H1 (cell line): ENCODE measurements around the gene GTF2E1. TPM values are rescaled to one million over a fixed set of nuclear protein-coding genes. Genes with fewer than 3 reads are reported as not detected.

ENCODE experiments used
- CTCF ChIA-PET: fragments of 300-600 bp; sonication (Branson Sonifier 250); formaldehyde crosslinking; loops from one replicate; lab custom pipeline; 2021; ENCODE audit not compliant: partially characterized antibody; lab: Charles Lee
- POLR2A ChIA-PET: fragments of 300-600 bp; sonication (Branson Sonifier 250); formaldehyde crosslinking; loops from one replicate; lab custom pipeline; 2021; ENCODE audit warnings: inconsistent platforms; ENCODE audit not compliant: partially characterized antibody; lab: Charles Lee
- DNase-seq, 2 experiments: peaks; one replicate each; pipeline versions ENCODE4 v3.0.0 to v3.0.0-alpha.2; 2010 to 2022; ENCODE audit warnings: low spot score in 2 of 2, low read depth in 1 of 2, mixed read lengths in 1 of 2
- FAIRE-seq: peaks from 2 replicates; lab custom pipeline; 2011; peaks lifted over from hg19 to GRCh38; lab: Jason Lieb, UNC
- H2AFZ ChIP-seq: 2 replicates; pipeline ENCODE4 v1.8.1; 2012; ENCODE audit warnings: low read length, inconsistent platforms
- H2AK5ac ChIP-seq: 2 replicates; pipeline ENCODE4 v1.6.1; 2013; ENCODE audit warnings: low read depth, low read length
- H2BK120ac ChIP-seq: replicated peaks from 2 replicates; pipeline ENCODE3; 2013; ENCODE audit warnings: low read depth, low read length, inconsistent platforms
- H2BK12ac ChIP-seq: 2 replicates; pipeline ENCODE4 v1.6.1; 2013; ENCODE audit warnings: low read depth, low read length
- H2BK15ac ChIP-seq: 2 replicates; pipeline ENCODE4 v1.6.1; 2013; ENCODE audit warnings: low read length
- H2BK20ac ChIP-seq: 2 replicates; pipeline ENCODE4 v1.6.1; 2013; ENCODE audit warnings: low read length
- H2BK5ac ChIP-seq: 2 replicates; pipeline ENCODE4 v1.6.1; 2013; ENCODE audit warnings: low read depth, low read length
- H3K14ac ChIP-seq: 2 replicates; pipeline ENCODE4 v1.6.1; 2013; ENCODE audit warnings: inconsistent platforms; ENCODE audit not compliant: insufficient read length
- H3K18ac ChIP-seq: 2 replicates; pipeline ENCODE4 v1.6.1; 2013; ENCODE audit warnings: low read length; ENCODE audit errors: extremely low read depth
- H3K23ac ChIP-seq: 2 replicates; pipeline ENCODE4 v1.6.1; 2013; ENCODE audit warnings: inconsistent platforms; ENCODE audit not compliant: insufficient read length
- H3K23me2 ChIP-seq: 2 replicates; pipeline ENCODE4 v1.6.1; 2013; ENCODE audit warnings: low read depth, low read length
- H3K27ac ChIP-seq: 2 replicates; pipeline ENCODE4 v1.6.1; 2011; ENCODE audit warnings: low read depth, low read length, inconsistent platforms
- H3K27me3 ChIP-seq, 4 experiments: replicated peaks in 1 of 4; 1 replicate in 1 of 4; 2 replicates in 3 of 4; pipeline versions ENCODE4 v1.6.1 to v1.8.1; 2011 to 2013; ENCODE audit warnings: low read length in 3 of 4, mild to moderate bottlenecking in 3 of 4, inconsistent platforms in 2 of 4, mixed read lengths in 2 of 4, moderate library complexity in 1 of 4; ENCODE audit not compliant: control insufficient read depth in 3 of 4, insufficient read depth in 3 of 4; ENCODE audit errors: extremely low read depth in 1 of 4
- H3K36me3 ChIP-seq, 4 experiments: 2 replicates each; pipeline versions ENCODE4 v1.6.1 to v1.8.1; 2011 to 2013; ENCODE audit warnings: mild to moderate bottlenecking in 4 of 4, low read length in 3 of 4, moderate library complexity in 2 of 4, control low read depth in 1 of 4, inconsistent platforms in 1 of 4; ENCODE audit not compliant: insufficient read depth in 4 of 4, control insufficient read depth in 2 of 4
- H3K4ac ChIP-seq: replicated peaks from 2 replicates; pipeline ENCODE3; 2013; ENCODE audit warnings: low read length, low read depth, mixed read lengths, inconsistent platforms; ENCODE audit not compliant: insufficient read length
- H3K4me1 ChIP-seq, 4 experiments: replicated peaks in 1 of 4; 1 replicate in 1 of 4; 2 replicates in 3 of 4; pipeline versions ENCODE4 v1.6.1 to v1.8.1; 2011 to 2013; ENCODE audit warnings: low read length in 3 of 4, inconsistent platforms in 2 of 4, mixed read lengths in 1 of 4; ENCODE audit not compliant: insufficient read depth in 4 of 4, control insufficient read depth in 3 of 4
- H3K4me2 ChIP-seq, 2 experiments: 2 replicates each; pipeline versions ENCODE4 v1.6.1 to v1.8.1; 2011 to 2013; ENCODE audit warnings: low read depth in 2 of 2, low read length in 2 of 2, control low read depth in 1 of 2, inconsistent platforms in 1 of 2, mild to moderate bottlenecking in 1 of 2; ENCODE audit not compliant: insufficient read depth in 1 of 2
- H3K4me3 ChIP-seq, 4 experiments: fragments of 200-600, 300-600 bp in 1 of 4; sonication (generic), shearing (Covaris generic), sonication (Bioruptor Twin) in 1 of 4; 2 replicates each; pipeline versions ENCODE4 v1.5.1 to v1.8.1; 2011 to 2016; ENCODE audit warnings: low read length in 4 of 4, low read depth in 3 of 4, control low read depth in 2 of 4, inconsistent platforms in 2 of 4, mild to moderate bottlenecking in 2 of 4, mixed read lengths in 1 of 4, moderate library complexity in 1 of 4; ENCODE audit not compliant: insufficient read depth in 2 of 4; ENCODE audit errors: extremely low read depth in 1 of 4
- H3K56ac ChIP-seq: replicated peaks from 2 replicates; pipeline ENCODE3; 2013; ENCODE audit warnings: low read depth, mild to moderate bottlenecking, mixed read lengths, low read length, inconsistent platforms; ENCODE audit not compliant: insufficient read length
- H3K79me1 ChIP-seq: 2 replicates; pipeline ENCODE4 v1.6.1; 2013; ENCODE audit warnings: low read depth, low read length, control low read depth
- H3K79me2 ChIP-seq, 2 experiments: 2 replicates each; pipeline versions ENCODE4 v1.6.1 to v1.8.1; 2012 to 2013; ENCODE audit warnings: low read length in 2 of 2, mild to moderate bottlenecking in 2 of 2, inconsistent platforms in 1 of 2; ENCODE audit not compliant: insufficient read depth in 2 of 2, control insufficient read depth in 1 of 2
- H3K9ac ChIP-seq, 4 experiments: replicated peaks in 1 of 4; 1 replicate in 1 of 4; 2 replicates in 3 of 4; pipeline versions ENCODE4 v1.6.1 to v1.8.1; 2011 to 2013; ENCODE audit warnings: low read depth in 3 of 4, low read length in 3 of 4, control low read depth in 2 of 4, mild to moderate bottlenecking in 2 of 4, moderate library complexity in 2 of 4, inconsistent platforms in 1 of 4; ENCODE audit errors: extremely low read depth in 1 of 4
- H3K9me3 ChIP-seq, 2 experiments: 2 replicates each; pipeline versions ENCODE4 v1.6.1 to v1.8.1; 2012 to 2013; ENCODE audit warnings: mild to moderate bottlenecking in 2 of 2, moderate library complexity in 2 of 2, control low read depth in 1 of 2, inconsistent platforms in 1 of 2, low read depth in 1 of 2, low read length in 1 of 2, mixed read lengths in 1 of 2; ENCODE audit not compliant: insufficient read depth in 2 of 2
- H4K20me1 ChIP-seq, 2 experiments: replicated peaks in 1 of 2; 2 replicates each; pipeline versions ENCODE3 to v1.8.1; 2011 to 2013; ENCODE audit warnings: inconsistent platforms in 2 of 2, low read length in 2 of 2, mild to moderate bottlenecking in 1 of 2; ENCODE audit not compliant: insufficient read depth in 2 of 2, control insufficient read depth in 1 of 2
- H4K5ac ChIP-seq: 2 replicates; pipeline ENCODE4 v1.6.1; 2013; ENCODE audit warnings: low read length, low read depth, mixed read lengths, inconsistent platforms; ENCODE audit not compliant: insufficient read length
- H4K8ac ChIP-seq: 2 replicates; pipeline ENCODE4 v1.8.0; 2013; ENCODE audit warnings: mild to moderate bottlenecking, moderate library complexity, low read length, inconsistent platforms; ENCODE audit not compliant: insufficient read depth; ENCODE audit errors: extremely low read depth
- H4K91ac ChIP-seq: replicated peaks from 2 replicates; pipeline ENCODE3; 2013; ENCODE audit warnings: low read length, mixed read lengths, inconsistent platforms; ENCODE audit not compliant: insufficient read length
- BCL11A ChIP-seq, 2 experiments: IDR thresholded peaks; one replicate each; pipeline ENCODE4 v1.6.1; 2011; ENCODE audit warnings: low read depth in 2 of 2, low read length in 2 of 2, mild to moderate bottlenecking in 2 of 2
- GABPA ChIP-seq: IDR thresholded peaks from 2 replicates; pipeline ENCODE4 v1.6.1; 2011; ENCODE audit warnings: mild to moderate bottlenecking, low read length, moderate library complexity, borderline replicate concordance; ENCODE audit not compliant: insufficient read depth
- WGBS, 2 experiments: shearing (Covaris generic) in 1 of 2; methylation state at CpG; one replicate each; pipeline versions ENCODE4 v1.1.6 to v1.1.7; 2013 to 2015; ENCODE audit warnings: low lambda C conversion rate in 2 of 2, mixed read lengths in 2 of 2, inconsistent platforms in 1 of 2, low coverage in 1 of 2, missing lambda C conversion rate in 1 of 2; ENCODE audit not compliant: insufficient replicate concordance in 2 of 2, insufficient coverage in 1 of 2, insufficient read length in 1 of 2; ENCODE audit errors: extremely low coverage in 1 of 2, missing lambda C conversion rate in 1 of 2; 5-methylcytosine and 5-hydroxymethylcytosine counted together
- polyA plus RNA-seq, 7 experiments: library from polyadenylated mRNA; depleted of rRNA in 3 of 7; stranded (reverse) in 5 of 7; unstranded in 2 of 7; fragments of >200 nt in 5 of 7; fragments of 200-250 nt in 2 of 7; gene quantifications; 1 replicate in 5 of 7; 2 replicates in 1 of 7; 4 replicates in 1 of 7; pipeline versions ENCODE4 v1.2.1 to v1.2.3, GENCODE V29; 2011 to 2013; ENCODE audit warnings: missing spikeins in 2 of 7, mixed read lengths in 2 of 7
- total RNA-seq: library from RNA; stranded (reverse); fragmentation: NEBNext Ultra II Directional; extraction: Animal tissue kit (Norgen Biotek cat#: 25700); gene quantifications from 2 replicates; pipeline ENCODE4 v1.2.1, GENCODE V29; 2021
- TF ChIP-seq, protein P1 (sequence below): IDR thresholded peaks from 2 replicates; pipeline ENCODE4 v1.6.1; 2012; ENCODE audit warnings: low read length, inconsistent platforms

GTF2E1 gene
- total and polyA plus RNA-seq, 2 of the 8 experiments (the other 6 are each of a cell fraction or from before 2014, with no cell fraction given), result 37.4 to 73.3 TPM

DNA sequence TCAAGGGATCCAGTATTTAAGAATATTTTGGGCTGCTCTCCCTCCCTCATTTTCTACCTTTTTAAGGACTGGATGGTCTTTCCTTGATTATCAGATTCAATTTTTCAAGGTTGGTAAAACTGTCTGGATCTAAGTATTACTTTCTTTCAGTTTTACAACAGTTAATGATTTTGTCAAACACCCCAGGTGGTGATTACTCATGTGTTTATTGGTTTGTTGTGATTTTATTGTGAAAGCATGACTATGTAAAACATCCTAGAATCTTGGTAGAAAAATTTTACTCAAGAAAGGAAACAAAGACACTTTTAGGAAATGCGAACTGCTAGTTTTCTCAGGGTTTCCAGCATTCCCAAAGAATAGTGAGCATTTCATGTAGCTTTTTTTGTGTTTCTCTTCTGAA is 7.3 kb downstream of the GTF2E1 start:
- POLR2A ChIA-PET, result no interaction called here
- Histone ChIP-seq H2AFZ (no peak overlapping the region), H2BK15ac (no peak overlapping the region), H3K14ac (no peak overlapping the region), H3K9me3 (peaks cover 0 to 6% of the 10 kb centered on the region in 2 experiments; a peak in 1 of 4 replicates), H2AK5ac (no peak overlapping the region), H3K18ac (no peak overlapping the region), H3K36me3 (peaks cover 0 to 25% (median 15%) of the 10 kb centered on the region in 4 experiments; a peak in 4 of 8 replicates), H3K27ac (no peak overlapping the region), H4K20me1 (peaks cover 0 to 2% of the 10 kb centered on the region in 2 experiments), H3K9ac (peak overlapping the region in 1 of 4 experiments; percentile 34; a peak in 1 of 7 replicates), H3K4me1 (peaks cover 0 to 9% (median 4%) of the 10 kb centered on the region in 4 experiments; a peak in 3 of 7 replicates), H2BK20ac (no peak overlapping the region), H4K91ac (no peak overlapping the region), H3K23me2 (no peaks in the 10 kb centered on the region), H4K5ac (no peak overlapping the region), H3K27me3 (no peaks in the 10 kb centered on the region), H2BK120ac (no peak overlapping the region), H3K56ac (no peak overlapping the region), H3K4me2 (peak overlapping the region in 1 of 2 experiments; percentile 17; a peak in 1 of 4 replicates), H3K4ac (no peak overlapping the region), H3K79me2 (peaks cover 10 to 81% of the 10 kb centered on the region in 2 experiments), H2BK12ac (no peak overlapping the region), H2BK5ac (no peak overlapping the region), H3K4me3 (no peak overlapping the region), H3K23ac (no peak overlapping the region), H4K8ac (no peak overlapping the region), H3K79me1 (no peaks in the 10 kb centered on the region; the same call in none of the 2 replicates)
- CTCF ChIA-PET, result interaction anchor here (0.6 to 1.1 kb wide), 3 partner anchors 10 to 498 kb away, joined by 3 read pairs; no protein-coding TSS in a partner anchor
- TF ChIP-seq, protein P1, sequence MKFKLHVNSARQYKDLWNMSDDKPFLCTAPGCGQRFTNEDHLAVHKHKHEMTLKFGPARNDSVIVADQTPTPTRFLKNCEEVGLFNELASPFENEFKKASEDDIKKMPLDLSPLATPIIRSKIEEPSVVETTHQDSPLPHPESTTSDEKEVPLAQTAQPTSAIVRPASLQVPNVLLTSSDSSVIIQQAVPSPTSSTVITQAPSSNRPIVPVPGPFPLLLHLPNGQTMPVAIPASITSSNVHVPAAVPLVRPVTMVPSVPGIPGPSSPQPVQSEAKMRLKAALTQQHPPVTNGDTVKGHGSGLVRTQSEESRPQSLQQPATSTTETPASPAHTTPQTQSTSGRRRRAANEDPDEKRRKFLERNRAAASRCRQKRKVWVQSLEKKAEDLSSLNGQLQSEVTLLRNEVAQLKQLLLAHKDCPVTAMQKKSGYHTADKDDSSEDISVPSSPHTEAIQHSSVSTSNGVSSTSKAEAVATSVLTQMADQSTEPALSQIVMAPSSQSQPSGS, result no peak
- TF ChIP-seq GABPA (no peak), BCL11A (IDR thresholded peaks at IDR 0.05; ENCODE audit: low read depth in 2 of 2, low read length in 2 of 2) (no peak)
- FAIRE-seq (no peak), DNase-seq (no peak)
- WGBS, 2 experiments, result 77% methylated on average over 1 of the region's 1 CpG; no CpG with 5 or more reads in 1 of the 2 experiments
